Progenitor cell of endocrine pancreas (in vitro differentiated cells): ENCODE data around the gene NECTIN1. TPM values are rescaled to one million over a fixed set of nuclear protein-coding genes. Genes with fewer than 3 reads are reported as not detected.

Experiments
- DNase-seq: peaks from one replicate; pipeline ENCODE4 v3.0.0; 2021; ENCODE audit warnings: low spot score; ENCODE audit not compliant: unreplicated experiment
- H3K27ac Mint-ChIP-seq: 2 replicates; pipeline ENCODE4 v1.8.0; 2021; ENCODE audit warnings: mild to moderate bottlenecking, moderate library complexity, mixed read lengths
- H3K27me3 Mint-ChIP-seq: 2 replicates; pipeline ENCODE4 v1.8.0; 2021; ENCODE audit warnings: mixed read lengths
- H3K36me3 Mint-ChIP-seq: 2 replicates; pipeline ENCODE4 v1.8.0; 2022; ENCODE audit warnings: mixed read lengths; ENCODE audit not compliant: insufficient read depth
- H3K4me1 Mint-ChIP-seq: 2 replicates; pipeline ENCODE4 v1.8.0; 2021; ENCODE audit warnings: low read depth, mixed read lengths
- H3K4me3 Mint-ChIP-seq: 2 replicates; pipeline ENCODE4 v1.8.0; 2021; ENCODE audit warnings: low read depth, mild to moderate bottlenecking, moderate library complexity, mixed read lengths
- H3K9me3 Mint-ChIP-seq: 2 replicates; pipeline ENCODE4 v1.8.0; 2021; ENCODE audit warnings: low read depth, mixed read lengths
- CTCF ChIP-seq: fragments of 200-600 bp; sonication (generic); IDR thresholded peaks from one replicate; pipeline ENCODE4 v1.5.0; 2021; ENCODE audit warnings: antibody characterized with exemption, mild to moderate bottlenecking; ENCODE audit not compliant: unreplicated experiment
- total RNA-seq: library from RNA; stranded (reverse); gene quantifications from 2 replicates; pipeline ENCODE4 v1.2.1, GENCODE V29; 2021

The NECTIN1 gene
- total RNA-seq, 1 donor from 2014 or later, result 42.1 TPM

- H3K4me1 Mint-ChIP-seq, result no peaks in the 10 kb centered on the region
- no peaks in the 10 kb centered on the region for H3K36me3 Mint-ChIP-seq
- H3K27me3 Mint-ChIP-seq, result peaks cover 34% of the 10 kb centered on the region
- no peak for DNase-seq
- H3K9me3 Mint-ChIP-seq, result no peaks in the 10 kb centered on the region
- H3K4me3 Mint-ChIP-seq, result no peak overlapping the region
- no peak for TF ChIP-seq CTCF
- no peak overlapping the region for H3K27ac Mint-ChIP-seq
Measured at GRCh38 chr11:119757378-119757777, 28.4 kb upstream of the NECTIN1 start.

- Mint-ChIP-seq H3K36me3 (no peaks in the 10 kb centered on the region), H3K9me3 (no peaks in the 10 kb centered on the region), H3K27ac (no peak overlapping the region), H3K4me1 (no peaks in the 10 kb centered on the region), H3K27me3 (peaks cover 39% of the 10 kb centered on the region), H3K4me3 (no peak overlapping the region)
- DNase-seq, result no peak
- no peak for TF ChIP-seq CTCF
Measured at GRCh38 chr11:119756169-119756865, 27.3 kb upstream of the NECTIN1 start.

- Mint-ChIP-seq H3K36me3 (no peaks in the 10 kb centered on the region), H3K27ac (no peak overlapping the region), H3K27me3 (peaks cover 36% of the 10 kb centered on the region), H3K9me3 (no peaks in the 10 kb centered on the region), H3K4me3 (no peak overlapping the region), H3K4me1 (no peaks in the 10 kb centered on the region)
- no peak for DNase-seq
- TF ChIP-seq CTCF, result no peak
Measured at GRCh38 chr11:119755356-119756071, 26.5 kb upstream of the NECTIN1 start.

- H3K27me3 Mint-ChIP-seq, result peaks cover 35% of the 10 kb centered on the region
- no peak for TF ChIP-seq CTCF
- H3K36me3 Mint-ChIP-seq, result no peaks in the 10 kb centered on the region
- no peaks in the 10 kb centered on the region for H3K9me3 Mint-ChIP-seq
- no peak overlapping the region for H3K4me3 Mint-ChIP-seq
- H3K27ac Mint-ChIP-seq, result peak overlapping the region; percentile 37
- H3K4me1 Mint-ChIP-seq, result no peaks in the 10 kb centered on the region
- DNase-seq, result no peak
Measured at GRCh38 chr11:119754656-119755355, 25.8 kb upstream of the NECTIN1 start.

GRCh38 chr11:119754199-119754598, 25.2 kb upstream of the NECTIN1 start:
- Mint-ChIP-seq H3K9me3 (no peaks in the 10 kb centered on the region), H3K4me1 (no peaks in the 10 kb centered on the region), H3K27me3 (peaks cover 35% of the 10 kb centered on the region), H3K36me3 (no peaks in the 10 kb centered on the region), H3K4me3 (no peak overlapping the region), H3K27ac (no peak overlapping the region)
- DNase-seq, result no peak
- no peak for TF ChIP-seq CTCF
